Esophagus (tissue), 2 donors: ENCODE results near the gene ZC3H12A. TPM values are rescaled to one million over a fixed set of nuclear protein-coding genes. Genes with fewer than 3 reads are reported as not detected.

Experiments used
- H3K27ac ChIP-seq, 2 donors: one replicate each; pipeline ENCODE4 v1.5.1; 2013; ENCODE audit warnings: low read depth in 2 of 2, mild to moderate bottlenecking in 2 of 2, inconsistent platforms in 1 of 2, low read length in 1 of 2, moderate library complexity in 1 of 2
- H3K27me3 ChIP-seq, 2 donors: one replicate each; pipeline ENCODE4 v1.6.1; 2013; ENCODE audit warnings: low read length in 2 of 2, control low read depth in 1 of 2, mild to moderate bottlenecking in 1 of 2; ENCODE audit not compliant: insufficient read depth in 2 of 2, control insufficient read depth in 1 of 2
- H3K36me3 ChIP-seq, 2 donors: one replicate each; pipeline ENCODE4 v1.6.1; 2013; ENCODE audit warnings: low read length in 1 of 2; ENCODE audit not compliant: control insufficient read depth in 2 of 2, insufficient read depth in 2 of 2
- H3K4me1 ChIP-seq, 2 donors: one replicate each; pipeline ENCODE4 v1.6.1; 2013; ENCODE audit warnings: low read length in 1 of 2; ENCODE audit not compliant: control insufficient read depth in 2 of 2, insufficient read depth in 2 of 2
- H3K4me3 ChIP-seq, 2 donors: one replicate each; pipeline ENCODE4 v1.5.1; 2013; ENCODE audit warnings: low read length in 2 of 2, mild to moderate bottlenecking in 2 of 2, low read depth in 1 of 2, moderate library complexity in 1 of 2
- H3K9me3 ChIP-seq, 2 donors: one replicate each; pipeline ENCODE4 v1.6.1; 2013; ENCODE audit warnings: mild to moderate bottlenecking in 2 of 2, low read depth in 1 of 2, low read length in 1 of 2, moderate library complexity in 1 of 2; ENCODE audit not compliant: control insufficient read depth in 2 of 2, insufficient read depth in 1 of 2
- WGBS, 2 donors: extraction: QIAGEN DNeasy Blood & Tissue Kit; methylation state at CpG; one replicate each; pipeline ENCODE4 v1.1.7; 2013; 5-methylcytosine and 5-hydroxymethylcytosine counted together
- polyA plus RNA-seq, 2 donors: library from polyadenylated mRNA; stranded (reverse); fragments of 200-250 nt; gene quantifications; one replicate each; pipeline ENCODE4 v1.2.3, GENCODE V29; 2013
- donor health status: healthy with polysubstance abuse.
- donor health status: Bipolar disorder and iron deficiency.

ZC3H12A gene
- polyA plus RNA-seq, 2 donors, result 17.6 to 25.3 TPM

DNA sequence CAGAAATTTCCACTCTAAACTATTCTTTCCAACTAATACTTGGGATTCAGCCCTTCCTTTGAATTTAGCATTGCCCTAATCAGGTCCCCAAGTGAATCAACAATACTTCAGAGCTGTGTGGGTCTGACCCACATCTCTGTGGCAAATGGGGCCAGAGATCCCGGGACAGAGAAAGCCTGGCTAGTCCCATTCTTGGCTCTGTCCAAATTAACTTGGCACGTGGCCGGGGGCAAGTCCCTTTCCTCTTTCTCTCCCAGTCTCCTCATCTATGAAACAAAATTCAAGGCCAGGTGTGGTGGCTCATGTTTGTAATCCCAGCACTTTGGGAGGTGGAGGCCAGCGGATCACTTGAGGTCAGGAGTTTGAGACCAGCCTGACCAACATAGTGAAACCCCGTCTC is 6.3 kb upstream of the ZC3H12A start:
- H3K4me1 ChIP-seq, result peaks cover 0 to 10% of the 10 kb centered on the region in 2 donors
- no peaks in the 10 kb centered on the region for H3K9me3 ChIP-seq
- no peaks in the 10 kb centered on the region for H3K27me3 ChIP-seq
- H3K4me3 ChIP-seq, result no peak overlapping the region
- H3K36me3 ChIP-seq, result no peaks in the 10 kb centered on the region
- 84 to 85% methylated on average over 5 of the region's 5 CpGs for WGBS, 2 donors
- H3K27ac ChIP-seq, result no peak overlapping the region

GRCh38 chr1:37469386-37469785 is 5.0 kb upstream of the ZC3H12A start:
- H3K36me3 ChIP-seq, result no peaks in the 10 kb centered on the region
- H3K9me3 ChIP-seq, result no peaks in the 10 kb centered on the region
- WGBS, 2 donors, result 85 to 89% methylated on average over 3 of the region's 3 CpGs
- no peak overlapping the region for H3K4me3 ChIP-seq
- H3K27ac ChIP-seq, result no peak overlapping the region
- H3K27me3 ChIP-seq, result no peaks in the 10 kb centered on the region
- H3K4me1 ChIP-seq, result peaks cover 0 to 17% of the 10 kb centered on the region in 2 donors

- Histone ChIP-seq H3K27me3 (no peaks in the 10 kb centered on the region), H3K36me3 (peaks cover 0 to 7% of the 10 kb centered on the region in 2 donors), H3K4me1 (peaks cover 0 to 27% of the 10 kb centered on the region in 2 donors), H3K27ac (peak overlapping the region; percentile 87 to 88), H3K4me3 (peak overlapping the region; percentile 3 to 4), H3K9me3 (no peaks in the 10 kb centered on the region)
- 16 to 19% methylated on average over 13 of the region's 13 CpGs for WGBS, 2 donors
These were observed 2.8 kb upstream of the ZC3H12A start for GRCh38 chr1:37471345-37472231.

GRCh38 chr1:37472281-37472680 is 2.1 kb upstream of the ZC3H12A start:
- H3K9me3 ChIP-seq, result no peaks in the 10 kb centered on the region
- no peak overlapping the region for H3K4me3 ChIP-seq
- no peaks in the 10 kb centered on the region for H3K27me3 ChIP-seq
- 66 to 72% methylated on average over 7 of the region's 7 CpGs for WGBS, 2 donors
- H3K27ac ChIP-seq, result peak overlapping the region; percentile 87 to 88
- peaks cover 6 to 33% of the 10 kb centered on the region in 2 donors for H3K4me1 ChIP-seq
- peaks cover 0 to 7% of the 10 kb centered on the region in 2 donors for H3K36me3 ChIP-seq

GRCh38 chr1:37472994-37473393 is 1.4 kb upstream of the ZC3H12A start:
- H3K36me3 ChIP-seq, result peaks cover 3 to 13% of the 10 kb centered on the region in 2 donors
- no peaks in the 10 kb centered on the region for H3K9me3 ChIP-seq
- H3K27me3 ChIP-seq, result no peaks in the 10 kb centered on the region
- no peak overlapping the region for H3K4me3 ChIP-seq
- WGBS, 2 donors, result 67 to 72% methylated on average over 1 of the region's 1 CpG
- H3K4me1 ChIP-seq, result peaks cover 12 to 37% of the 10 kb centered on the region in 2 donors
- peak overlapping the region in 1 of 2 donors; percentile 98 for H3K27ac ChIP-seq

DNA sequence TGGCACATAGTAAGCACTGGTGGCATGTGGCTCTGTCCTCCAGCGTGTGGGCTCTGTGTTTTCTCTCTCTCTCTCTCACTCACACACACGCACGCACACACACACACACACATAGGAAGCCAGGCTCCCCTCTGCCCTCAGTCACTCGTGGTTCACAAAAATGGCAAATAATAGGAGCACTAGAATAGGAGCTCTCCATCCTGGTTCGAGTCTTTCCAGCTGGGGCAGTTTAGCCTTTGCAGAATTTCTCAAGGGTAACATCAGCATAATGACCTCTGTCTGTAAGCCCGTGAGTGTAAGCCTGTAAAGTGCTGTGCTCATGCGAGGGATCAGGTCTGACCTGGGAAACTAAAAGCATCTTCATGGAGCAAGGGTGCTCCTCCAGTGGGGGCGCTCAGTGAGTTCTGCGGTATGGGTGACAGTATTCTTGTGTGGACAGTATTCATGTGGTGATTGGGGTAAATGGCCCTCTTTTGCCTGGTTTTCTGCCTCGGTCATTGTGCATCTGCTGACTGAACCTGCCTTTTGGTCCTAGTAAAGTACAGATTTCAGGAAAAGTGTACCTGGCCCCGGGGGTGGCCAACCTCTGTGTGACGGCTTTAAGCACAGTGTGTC is 842 bp upstream of the ZC3H12A start:
- H3K27me3 ChIP-seq, result no peaks in the 10 kb centered on the region
- peak overlapping the region; percentile 70 for H3K4me3 ChIP-seq
- peaks cover 4 to 17% of the 10 kb centered on the region in 2 donors for H3K36me3 ChIP-seq
- H3K4me1 ChIP-seq, result peaks cover 13 to 42% of the 10 kb centered on the region in 2 donors
- H3K27ac ChIP-seq, result peak overlapping the region; percentile 86 to 98
- 21 to 25% methylated on average over 12 of the region's 12 CpGs for WGBS, 2 donors
- H3K9me3 ChIP-seq, result no peaks in the 10 kb centered on the region

GRCh38 chr1:37474697-37475379 is 458 bp downstream of the ZC3H12A start:
- Histone ChIP-seq H3K4me1 (peaks cover 14 to 48% of the 10 kb centered on the region in 2 donors), H3K27ac (peak overlapping the region; percentile 92 to 98), H3K9me3 (no peaks in the 10 kb centered on the region), H3K4me3 (peak overlapping the region; percentile 70), H3K27me3 (no peaks in the 10 kb centered on the region), H3K36me3 (peaks cover 4 to 17% of the 10 kb centered on the region in 2 donors)
- 1% methylated on average over 32 to 38 of the region's 38 CpGs for WGBS, 2 donors

DNA sequence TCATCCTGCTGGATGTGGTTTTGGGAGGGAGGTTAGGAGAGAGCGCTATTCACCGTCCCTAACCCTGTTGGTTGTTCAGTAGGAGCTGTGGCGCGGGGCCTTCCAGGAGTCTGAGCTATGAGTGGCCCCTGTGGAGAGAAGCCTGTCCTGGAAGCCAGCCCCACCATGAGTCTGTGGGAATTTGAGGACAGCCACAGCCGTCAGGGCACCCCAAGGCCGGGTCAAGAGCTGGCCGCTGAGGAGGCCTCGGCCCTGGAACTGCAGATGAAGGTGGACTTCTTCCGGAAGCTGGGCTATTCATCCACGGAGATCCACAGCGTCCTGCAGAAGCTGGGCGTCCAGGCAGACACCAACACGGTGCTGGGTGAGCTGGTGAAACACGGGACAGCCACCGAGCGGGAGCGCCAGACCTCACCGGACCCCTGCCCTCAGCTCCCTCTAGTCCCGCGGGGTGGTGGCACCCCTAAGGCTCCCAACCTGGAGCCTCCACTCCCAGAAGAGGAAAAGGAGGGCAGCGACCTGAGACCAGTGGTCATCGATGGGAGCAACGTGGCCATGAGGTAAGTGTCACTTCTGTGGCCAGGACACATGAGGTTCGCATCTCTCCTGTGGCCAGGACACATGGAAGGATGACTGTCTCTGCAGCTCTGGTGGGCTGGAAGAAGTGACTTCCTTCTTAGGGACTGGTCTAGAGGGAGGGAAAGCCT is 1.2 kb downstream of the ZC3H12A start:
- no peaks in the 10 kb centered on the region for H3K27me3 ChIP-seq
- H3K4me1 ChIP-seq, result peaks cover 18 to 55% of the 10 kb centered on the region in 2 donors
- peak overlapping the region; percentile 92 to 98 for H3K27ac ChIP-seq
- WGBS, 2 donors, result 53 to 55% methylated on average over 24 of the region's 24 CpGs
- H3K4me3 ChIP-seq, result peak overlapping the region; percentile 70
- peaks cover 5 to 24% of the 10 kb centered on the region in 2 donors for H3K36me3 ChIP-seq
- no peaks in the 10 kb centered on the region for H3K9me3 ChIP-seq

DNA sequence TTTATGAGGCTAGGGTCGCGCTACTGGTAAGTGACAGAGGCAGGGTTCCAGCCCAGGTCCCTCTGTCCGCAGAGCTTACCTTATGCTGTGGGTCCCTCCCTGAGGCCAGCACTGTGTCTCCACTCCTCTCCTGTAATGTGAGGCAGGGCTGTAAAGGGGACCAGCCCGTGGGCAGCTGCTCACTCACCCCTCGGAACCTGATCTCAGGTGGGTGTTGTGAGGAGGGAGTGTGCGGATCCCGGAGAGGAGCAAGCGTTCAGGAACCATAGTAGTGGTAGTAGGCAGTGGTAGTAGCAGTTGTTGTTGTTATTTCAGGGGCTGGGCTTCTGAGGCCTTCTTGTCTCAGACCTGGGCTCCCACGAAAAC is 1.7 kb downstream of the ZC3H12A start:
- no peaks in the 10 kb centered on the region for H3K9me3 ChIP-seq
- H3K36me3 ChIP-seq, result peaks cover 10 to 30% of the 10 kb centered on the region in 2 donors
- peak overlapping the region; percentile 70 for H3K4me3 ChIP-seq
- WGBS, 2 donors, result 26 to 36% methylated on average over 9 of the region's 9 CpGs
- no peaks in the 10 kb centered on the region for H3K27me3 ChIP-seq
- peak overlapping the region; percentile 92 to 98 for H3K27ac ChIP-seq
- H3K4me1 ChIP-seq, result peaks cover 18 to 57% of the 10 kb centered on the region in 2 donors
